ENCODE results near the gene NSG1.

The NSG1 gene

DNA sequence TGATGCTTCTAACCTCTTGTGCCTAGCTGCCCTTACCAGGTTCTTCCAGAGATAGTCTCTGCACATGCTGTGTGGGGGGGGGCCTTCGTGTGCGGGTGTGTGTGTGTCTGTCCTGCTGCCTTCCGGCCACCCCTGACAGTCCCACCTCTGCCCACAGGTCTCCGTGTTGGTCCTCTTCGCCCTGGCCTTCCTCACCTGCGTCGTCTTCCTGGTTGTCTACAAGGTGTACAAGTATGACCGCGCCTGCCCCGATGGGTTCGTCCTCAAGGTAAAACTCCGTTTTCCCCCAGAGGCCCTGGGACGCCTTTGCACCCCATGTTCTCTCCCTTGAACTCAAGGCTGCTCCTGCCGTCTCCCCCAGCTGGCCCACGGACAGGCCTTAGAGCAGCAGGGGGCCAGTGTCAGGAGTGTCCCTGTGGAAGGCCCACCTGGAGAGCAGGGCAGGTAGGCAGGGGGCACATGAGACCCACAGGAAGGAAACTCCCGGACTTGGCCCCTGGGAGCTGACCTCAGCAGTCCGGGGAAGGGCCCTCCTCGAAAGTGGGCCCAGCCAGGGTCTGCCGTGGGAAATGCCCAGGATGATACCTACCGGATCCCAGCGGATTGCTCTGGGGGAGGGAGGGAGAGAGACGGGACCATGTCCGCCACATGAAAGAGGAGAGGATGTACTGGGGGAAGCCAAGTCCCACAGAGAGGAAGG, 22.7 kb downstream of the NSG1 start:
- POLR2A ChIA-PET: no interaction called here
- CTCF ChIA-PET: no interaction called here
- DNase-seq (ENCODE audit: extremely low spot score): no peak
- TF ChIP-seq, protein P1, sequence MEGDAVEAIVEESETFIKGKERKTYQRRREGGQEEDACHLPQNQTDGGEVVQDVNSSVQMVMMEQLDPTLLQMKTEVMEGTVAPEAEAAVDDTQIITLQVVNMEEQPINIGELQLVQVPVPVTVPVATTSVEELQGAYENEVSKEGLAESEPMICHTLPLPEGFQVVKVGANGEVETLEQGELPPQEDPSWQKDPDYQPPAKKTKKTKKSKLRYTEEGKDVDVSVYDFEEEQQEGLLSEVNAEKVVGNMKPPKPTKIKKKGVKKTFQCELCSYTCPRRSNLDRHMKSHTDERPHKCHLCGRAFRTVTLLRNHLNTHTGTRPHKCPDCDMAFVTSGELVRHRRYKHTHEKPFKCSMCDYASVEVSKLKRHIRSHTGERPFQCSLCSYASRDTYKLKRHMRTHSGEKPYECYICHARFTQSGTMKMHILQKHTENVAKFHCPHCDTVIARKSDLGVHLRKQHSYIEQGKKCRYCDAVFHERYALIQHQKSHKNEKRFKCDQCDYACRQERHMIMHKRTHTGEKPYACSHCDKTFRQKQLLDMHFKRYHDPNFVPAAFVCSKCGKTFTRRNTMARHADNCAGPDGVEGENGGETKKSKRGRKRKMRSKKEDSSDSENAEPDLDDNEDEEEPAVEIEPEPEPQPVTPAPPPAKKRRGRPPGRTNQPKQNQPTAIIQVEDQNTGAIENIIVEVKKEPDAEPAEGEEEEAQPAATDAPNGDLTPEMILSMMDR (IDR thresholded peaks at IDR 0.05; ENCODE audit: control extremely low read depth, extremely low read depth, low read depth, missing control alignments): no peak

GRCh38 chr4:4410271-4410670, 23.4 kb downstream of the NSG1 start:
- CTCF ChIA-PET: no interaction called here
- DNase-seq (ENCODE audit: extremely low spot score): no peak
- TF ChIP-seq, protein P1 (IDR thresholded peaks at IDR 0.05; ENCODE audit: control extremely low read depth, extremely low read depth, low read depth, missing control alignments): no peak
- POLR2A ChIA-PET: no interaction called here

DNA sequence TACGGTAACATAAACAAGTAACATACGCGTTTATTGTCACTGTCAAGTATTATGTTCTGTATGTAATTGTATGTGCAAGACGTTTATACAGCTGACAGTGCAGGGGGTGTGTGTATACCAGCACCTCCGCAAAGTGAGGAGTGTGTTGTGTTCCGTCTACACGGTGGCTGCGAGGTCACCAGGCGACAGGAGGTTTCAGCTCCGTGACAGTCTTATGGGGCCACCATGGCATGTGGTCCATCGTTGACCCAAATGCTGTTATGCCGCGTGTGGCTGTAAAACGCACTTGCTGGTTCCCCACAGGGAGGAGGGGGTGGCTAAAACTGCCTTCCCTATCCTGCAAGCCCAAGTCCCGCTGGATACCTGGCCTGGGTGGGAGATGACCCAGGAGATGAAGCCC, 25.0 kb downstream of the NSG1 start:
- TF ChIP-seq, protein P1 (IDR thresholded peaks at IDR 0.05; ENCODE audit: control extremely low read depth, extremely low read depth, low read depth, missing control alignments): no peak
- POLR2A ChIA-PET: no interaction called here
- CTCF ChIA-PET: no interaction called here
- no peak for DNase-seq (ENCODE audit: extremely low spot score)

- ChIA-PET CTCF (no interaction called here), POLR2A (no interaction called here)
- TF ChIP-seq, protein P1 (IDR thresholded peaks at IDR 0.05; ENCODE audit: control extremely low read depth, extremely low read depth, low read depth, missing control alignments): no peak
- DNase-seq (ENCODE audit: extremely low spot score): no peak
Observed at GRCh38 chr4:4412641-4413372, 25.9 kb downstream of the NSG1 start.

- CTCF ChIA-PET: no interaction called here
- TF ChIP-seq, protein P1 (IDR thresholded peaks at IDR 0.05; ENCODE audit: control extremely low read depth, extremely low read depth, low read depth, missing control alignments): no peak
- POLR2A ChIA-PET: no interaction called here
- no peak for DNase-seq (ENCODE audit: extremely low spot score)
Observed at GRCh38 chr4:4413373-4413725, 26.4 kb downstream of the NSG1 start.

DNA sequence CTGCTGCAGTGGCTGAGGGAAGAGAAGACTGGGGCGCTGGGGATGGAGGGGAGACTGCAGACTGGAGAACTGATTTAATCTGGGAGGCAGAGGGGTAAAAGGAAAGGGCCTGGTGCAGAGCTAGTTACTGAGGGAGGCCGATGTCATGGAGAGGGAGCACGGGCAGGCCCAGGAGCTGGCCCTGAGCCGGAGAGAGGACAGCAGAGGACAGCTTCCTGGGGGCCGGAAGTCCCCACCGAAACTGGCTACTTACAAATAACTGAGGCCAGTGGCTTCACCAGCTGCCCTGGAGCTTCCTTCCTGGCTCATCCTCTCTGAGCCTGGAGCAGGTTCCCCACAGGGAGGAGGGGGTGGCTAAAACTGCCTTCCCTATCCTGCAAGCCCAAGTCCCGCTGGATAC, 26.9 kb downstream of the NSG1 start:
- POLR2A ChIA-PET: no interaction called here
- DNase-seq (ENCODE audit: extremely low spot score): no peak
- TF ChIP-seq, protein P1 (IDR thresholded peaks at IDR 0.05; ENCODE audit: control extremely low read depth, extremely low read depth, low read depth, missing control alignments): no peak
- CTCF ChIA-PET: no interaction called here
